Measurements from ENCODE around the gene LRP5.

Gene LRP5

GRCh38 chr11:68322052-68322430 lies 9.7 kb downstream of the LRP5 start:
- ChIA-PET POLR2A (no interaction called here), CTCF (interaction anchor here (1.0 to 1.4 kb wide), 2 partner anchors 14 to 24 kb away, joined by 3 to 4 read pairs; no protein-coding TSS in a partner anchor)
- Histone ChIP-seq H3K4me3 (ENCODE audit: control insufficient read depth in 1 of 7, extremely low read depth in 1 of 7, insufficient read depth in 4 of 7, low read depth in 2 of 7, low read length in 6 of 7) (no peak overlapping the region), H3K27ac (ENCODE audit: insufficient read depth in 1 of 2, low read depth in 1 of 2, low read length in 2 of 2, poor library complexity in 1 of 2, severe bottlenecking in 2 of 2) (no peak overlapping the region), H3K4me1 (ENCODE audit: control extremely low read depth in 1 of 4, control insufficient read depth in 4 of 4, insufficient read depth in 4 of 4, low read length in 3 of 4) (peaks cover 0 to 45% (median 23%) of the 10 kb centered on the region in 4 experiments), H3K9me3 (ENCODE audit: control extremely low read depth in 1 of 5, control insufficient read depth in 4 of 5, insufficient read depth in 2 of 5, low read depth in 1 of 5, low read length in 4 of 5) (no peaks in the 10 kb centered on the region), H3K27me3 (replicated peaks in 2 of 5; ENCODE audit: control insufficient read depth in 4 of 5, insufficient read depth in 5 of 5, low read length in 4 of 5) (no peaks in the 10 kb centered on the region), H3K36me3 (ENCODE audit: control insufficient read depth in 4 of 4, insufficient read depth in 4 of 4, low read length in 3 of 4) (peaks cover 0 to 2% (median 0%) of the 10 kb centered on the region in 4 experiments)
- 96% methylated on average over 9 of the region's 9 CpGs for WGBS (ENCODE audit: insufficient coverage)
- no peak for DNase-seq

- Histone ChIP-seq H3K4me1 (ENCODE audit: control extremely low read depth in 1 of 4, control insufficient read depth in 4 of 4, insufficient read depth in 4 of 4, low read length in 3 of 4) (peaks cover 0 to 59% (median 37%) of the 10 kb centered on the region in 4 experiments), H3K36me3 (ENCODE audit: control insufficient read depth in 4 of 4, insufficient read depth in 4 of 4, low read length in 3 of 4) (peaks cover 0 to 2% (median 0%) of the 10 kb centered on the region in 4 experiments), H3K27ac (ENCODE audit: insufficient read depth in 1 of 2, low read depth in 1 of 2, low read length in 2 of 2, poor library complexity in 1 of 2, severe bottlenecking in 2 of 2) (no peak overlapping the region), H3K4me3 (ENCODE audit: control insufficient read depth in 1 of 7, extremely low read depth in 1 of 7, insufficient read depth in 4 of 7, low read depth in 2 of 7, low read length in 6 of 7) (no peak overlapping the region), H3K27me3 (replicated peaks in 2 of 5; ENCODE audit: control insufficient read depth in 4 of 5, insufficient read depth in 5 of 5, low read length in 4 of 5) (no peaks in the 10 kb centered on the region), H3K9me3 (ENCODE audit: control extremely low read depth in 1 of 5, control insufficient read depth in 4 of 5, insufficient read depth in 2 of 5, low read depth in 1 of 5, low read length in 4 of 5) (no peaks in the 10 kb centered on the region)
- DNase-seq = no peak
- POLR2A ChIA-PET = interaction anchor here (0.6 kb wide), 1 partner anchor 56 kb away, joined by 3 read pairs; no protein-coding TSS in a partner anchor
- 96% methylated on average over 5 of the region's 9 CpGs for WGBS (ENCODE audit: insufficient coverage)
- CTCF ChIA-PET = no interaction called here
Observed at GRCh38 chr11:68324241-68324640, 11.8 kb downstream of the LRP5 start.

- Histone ChIP-seq H3K27ac (ENCODE audit: insufficient read depth in 1 of 2, low read depth in 1 of 2, low read length in 2 of 2, poor library complexity in 1 of 2, severe bottlenecking in 2 of 2) (no peak overlapping the region), H3K4me3 (ENCODE audit: control insufficient read depth in 1 of 7, extremely low read depth in 1 of 7, insufficient read depth in 4 of 7, low read depth in 2 of 7, low read length in 6 of 7) (no peak overlapping the region), H3K27me3 (replicated peaks in 2 of 5; ENCODE audit: control insufficient read depth in 4 of 5, insufficient read depth in 5 of 5, low read length in 4 of 5) (no peaks in the 10 kb centered on the region), H3K9me3 (ENCODE audit: control extremely low read depth in 1 of 5, control insufficient read depth in 4 of 5, insufficient read depth in 2 of 5, low read depth in 1 of 5, low read length in 4 of 5) (no peaks in the 10 kb centered on the region), H3K4me1 (ENCODE audit: control extremely low read depth in 1 of 4, control insufficient read depth in 4 of 4, insufficient read depth in 4 of 4, low read length in 3 of 4) (peaks cover 0 to 64% (median 41%) of the 10 kb centered on the region in 4 experiments), H3K36me3 (ENCODE audit: control insufficient read depth in 4 of 4, insufficient read depth in 4 of 4, low read length in 3 of 4) (peaks cover 0 to 2% (median 0%) of the 10 kb centered on the region in 4 experiments)
- no peak for DNase-seq
- CTCF ChIA-PET = no interaction called here
- 92% methylated on average over 8 of the region's 10 CpGs for WGBS (ENCODE audit: insufficient coverage)
- POLR2A ChIA-PET = interaction anchor here (0.6 kb wide), 1 partner anchor 56 kb away, joined by 3 read pairs; no protein-coding TSS in a partner anchor
Observed at GRCh38 chr11:68324695-68325094, 12.3 kb downstream of the LRP5 start.

- WGBS (ENCODE audit: insufficient coverage) = 93% methylated on average over 14 of the region's 18 CpGs
- H3K4me3 ChIP-seq (ENCODE audit: control insufficient read depth in 1 of 7, extremely low read depth in 1 of 7, insufficient read depth in 4 of 7, low read depth in 2 of 7, low read length in 6 of 7) = no peak overlapping the region
- H3K4me1 ChIP-seq (ENCODE audit: control extremely low read depth in 1 of 4, control insufficient read depth in 4 of 4, insufficient read depth in 4 of 4, low read length in 3 of 4) = peaks cover 0 to 70% (median 45%) of the 10 kb centered on the region in 4 experiments
- H3K27ac ChIP-seq (ENCODE audit: insufficient read depth in 1 of 2, low read depth in 1 of 2, low read length in 2 of 2, poor library complexity in 1 of 2, severe bottlenecking in 2 of 2) = no peak overlapping the region
- H3K27me3 ChIP-seq (replicated peaks in 2 of 5; ENCODE audit: control insufficient read depth in 4 of 5, insufficient read depth in 5 of 5, low read length in 4 of 5) = no peaks in the 10 kb centered on the region
- H3K36me3 ChIP-seq (ENCODE audit: control insufficient read depth in 4 of 4, insufficient read depth in 4 of 4, low read length in 3 of 4) = peaks cover 0 to 2% (median 0%) of the 10 kb centered on the region in 4 experiments
- ChIA-PET POLR2A (interaction anchor here (0.7 kb wide), 1 partner anchor 9 kb away, joined by 3 read pairs; no protein-coding TSS in a partner anchor), CTCF (interaction anchor here (1.1 to 1.5 kb wide), 3 partner anchors 10 to 19 kb away, joined by 3 to 7 read pairs (median 4); no protein-coding TSS in a partner anchor)
- no peaks in the 10 kb centered on the region for H3K9me3 ChIP-seq (ENCODE audit: control extremely low read depth in 1 of 5, control insufficient read depth in 4 of 5, insufficient read depth in 2 of 5, low read depth in 1 of 5, low read length in 4 of 5)
- no peak for DNase-seq
Observed at GRCh38 chr11:68325183-68325906, 13.0 kb downstream of the LRP5 start.

GRCh38 chr11:68325907-68326220 lies 13.5 kb downstream of the LRP5 start:
- Histone ChIP-seq H3K27me3 (replicated peaks in 2 of 5; ENCODE audit: control insufficient read depth in 4 of 5, insufficient read depth in 5 of 5, low read length in 4 of 5) (no peaks in the 10 kb centered on the region), H3K4me1 (ENCODE audit: control extremely low read depth in 1 of 4, control insufficient read depth in 4 of 4, insufficient read depth in 4 of 4, low read length in 3 of 4) (peaks cover 0 to 75% (median 50%) of the 10 kb centered on the region in 4 experiments), H3K9me3 (ENCODE audit: control extremely low read depth in 1 of 5, control insufficient read depth in 4 of 5, insufficient read depth in 2 of 5, low read depth in 1 of 5, low read length in 4 of 5) (no peaks in the 10 kb centered on the region), H3K36me3 (ENCODE audit: control insufficient read depth in 4 of 4, insufficient read depth in 4 of 4, low read length in 3 of 4) (peaks cover 0 to 2% (median 0%) of the 10 kb centered on the region in 4 experiments), H3K4me3 (ENCODE audit: control insufficient read depth in 1 of 7, extremely low read depth in 1 of 7, insufficient read depth in 4 of 7, low read depth in 2 of 7, low read length in 6 of 7) (no peak overlapping the region), H3K27ac (ENCODE audit: insufficient read depth in 1 of 2, low read depth in 1 of 2, low read length in 2 of 2, poor library complexity in 1 of 2, severe bottlenecking in 2 of 2) (no peak overlapping the region)
- ChIA-PET CTCF (interaction anchor here (1.1 to 1.5 kb wide), 3 partner anchors 11 to 20 kb away, joined by 3 to 7 read pairs (median 4); no protein-coding TSS in a partner anchor), POLR2A (interaction anchor here (0.7 kb wide), 1 partner anchor 9 kb away, joined by 3 read pairs; no protein-coding TSS in a partner anchor)
- 97% methylated on average over 13 of the region's 13 CpGs for WGBS (ENCODE audit: insufficient coverage)
- no peak for DNase-seq

GRCh38 chr11:68326334-68327215 lies 14.2 kb downstream of the LRP5 start:
- Histone ChIP-seq H3K27me3 (replicated peaks in 2 of 5; ENCODE audit: control insufficient read depth in 4 of 5, insufficient read depth in 5 of 5, low read length in 4 of 5) (no peaks in the 10 kb centered on the region), H3K4me1 (ENCODE audit: control extremely low read depth in 1 of 4, control insufficient read depth in 4 of 4, insufficient read depth in 4 of 4, low read length in 3 of 4) (peaks cover 0 to 78% (median 57%) of the 10 kb centered on the region in 4 experiments), H3K27ac (ENCODE audit: insufficient read depth in 1 of 2, low read depth in 1 of 2, low read length in 2 of 2, poor library complexity in 1 of 2, severe bottlenecking in 2 of 2) (no peak overlapping the region), H3K9me3 (ENCODE audit: control extremely low read depth in 1 of 5, control insufficient read depth in 4 of 5, insufficient read depth in 2 of 5, low read depth in 1 of 5, low read length in 4 of 5) (no peaks in the 10 kb centered on the region), H3K36me3 (ENCODE audit: control insufficient read depth in 4 of 4, insufficient read depth in 4 of 4, low read length in 3 of 4) (peaks cover 0 to 2% (median 0%) of the 10 kb centered on the region in 4 experiments), H3K4me3 (ENCODE audit: control insufficient read depth in 1 of 7, extremely low read depth in 1 of 7, insufficient read depth in 4 of 7, low read depth in 2 of 7, low read length in 6 of 7) (no peak overlapping the region)
- ChIA-PET CTCF (interaction anchor here (1.1 to 1.8 kb wide), 4 partner anchors 10 to 20 kb away, joined by 3 to 9 read pairs (median 6); no protein-coding TSS in a partner anchor), POLR2A (interaction anchor here (0.7 kb wide), 1 partner anchor 8 kb away, joined by 3 read pairs; no protein-coding TSS in a partner anchor)
- WGBS (ENCODE audit: insufficient coverage) = 90% methylated on average over 22 of the region's 28 CpGs
- DNase-seq = no peak
